Activated CD4-positive, alpha-beta memory T cell treated with anti-CD3 and anti-CD28 coated beads for 36 hours (primary cell): ENCODE measurements around the gene CRKL. TPM values are rescaled to one million over a fixed set of nuclear protein-coding genes. Genes with fewer than 3 reads are reported as not detected.
"Not testable (repeated sequence)": the region's sequence is repeated elsewhere in the genome, so short reads cannot be mapped to it uniquely, and the experiment has no call there.

Experiments
- CTCF ChIA-PET: fragments of 350-600 bp; sonication (Branson Sonifier 250); formaldehyde crosslinking; loops from one replicate; lab custom pipeline; 2021; ENCODE audit warnings: antibody characterized with exemption, inconsistent platforms; lab: Charles Lee
- POLR2A ChIA-PET: fragments of 350-600 bp; sonication (Branson Sonifier 250); formaldehyde crosslinking; loops from one replicate; lab custom pipeline; 2021; ENCODE audit warnings: antibody characterized with exemption; lab: Charles Lee
- DNase-seq: peaks from one replicate; pipeline ENCODE4 v3.0.0-alpha.2; 2020
- H3K27ac Mint-ChIP-seq: one replicate; pipeline ENCODE4 v1.8.0; 2021; ENCODE audit warnings: mixed read lengths
- H3K27me3 Mint-ChIP-seq: one replicate; pipeline ENCODE4 v1.8.0; 2021; ENCODE audit warnings: mixed read lengths
- H3K36me3 Mint-ChIP-seq: one replicate; pipeline ENCODE4 v1.8.0; 2021; ENCODE audit warnings: mixed read lengths
- H3K4me1 Mint-ChIP-seq: one replicate; pipeline ENCODE4 v1.8.0; 2021; ENCODE audit warnings: low read depth, mixed read lengths
- H3K4me3 Mint-ChIP-seq: one replicate; pipeline ENCODE4 v1.8.0; 2021; ENCODE audit warnings: mild to moderate bottlenecking, mixed read lengths
- H3K9me3 Mint-ChIP-seq: one replicate; pipeline ENCODE4 v1.8.0; 2021; ENCODE audit warnings: mixed read lengths
- intact Hi-C: fragments of 100-400 bp; cut with micrococcal nuclease; formaldehyde crosslinking; loops from one replicate; pipeline ENCODE4 v1.15.1; 2023
- total RNA-seq, 2 experiments: library from RNA; stranded (reverse); gene quantifications; one replicate each; pipeline ENCODE4 v1.2.3, GENCODE V29; 2021

Gene CRKL
- total RNA-seq, 2 experiments from 2014 or later, result 65.1 to 65.7 TPM

GRCh38 chr22:20967697-20968211 is 50.5 kb downstream of the CRKL start:
- POLR2A ChIA-PET, result no interaction called here
- CTCF ChIA-PET, result interaction anchor here (0.7 kb wide), 1 partner anchor 19 kb away, joined by 3 read pairs; no protein-coding TSS in a partner anchor
- intact Hi-C loops, result loop anchor here (5.0 to 10.0 kb wide), 2 partner anchors 50 to 137 kb away; partner anchors contain the start of gene CRKL

DNA sequence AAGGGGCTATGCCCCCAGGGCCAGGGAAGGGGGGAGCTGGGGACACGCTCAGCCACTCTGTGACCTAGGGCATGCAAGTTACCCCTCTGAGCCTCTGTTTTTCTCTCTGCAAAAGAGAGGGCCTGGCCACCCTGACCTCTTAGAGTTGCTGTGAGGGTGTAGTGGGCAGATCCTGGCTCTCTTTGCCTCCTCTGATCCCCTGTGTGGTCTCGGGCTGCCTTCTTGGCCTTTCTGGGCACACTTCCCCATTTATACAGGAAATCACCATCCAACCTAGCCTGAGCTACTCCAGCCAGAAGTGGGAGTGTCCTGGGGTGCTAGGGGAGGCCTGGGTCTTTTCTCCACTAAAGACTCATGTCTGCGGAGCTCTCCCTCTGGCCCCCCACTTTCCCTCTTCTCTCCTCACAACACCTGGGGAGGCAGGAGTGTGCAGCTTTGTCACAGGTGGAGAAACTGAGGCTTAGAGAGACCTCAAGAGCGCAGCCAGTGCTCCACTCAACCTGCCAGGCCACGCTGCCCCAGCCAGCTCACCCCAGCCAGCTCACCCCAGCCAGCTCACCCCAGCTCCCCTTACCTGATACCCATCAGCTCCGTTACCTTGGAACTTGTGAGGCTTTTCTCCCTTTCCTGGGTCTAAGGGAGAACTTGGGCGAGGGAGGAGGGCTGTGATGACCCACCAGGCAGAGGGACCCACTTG is 51.2 kb downstream of the CRKL start:
- Mint-ChIP-seq H3K9me3 (no peaks in the 10 kb centered on the region), H3K36me3 (no peaks in the 10 kb centered on the region), H3K27me3 (peaks cover 8% of the 10 kb centered on the region), H3K4me1 (peaks cover 6% of the 10 kb centered on the region), H3K4me3 (no peak overlapping the region), H3K27ac (no peak overlapping the region)
- CTCF ChIA-PET, result no interaction called here
- intact Hi-C loops, result loop anchor here (5.0 to 10.0 kb wide), 2 partner anchors 51 to 136 kb away; partner anchors contain the start of gene CRKL
- POLR2A ChIA-PET, result no interaction called here
- no peak for DNase-seq

More at GRCh38 chr22:20967697-20968211, 50.5 kb downstream of the CRKL start:
- H3K27ac Mint-ChIP-seq, result no peak overlapping the region
- H3K4me1 Mint-ChIP-seq, result peaks cover 6% of the 10 kb centered on the region
- H3K4me3 Mint-ChIP-seq, result no peak overlapping the region
- H3K27me3 Mint-ChIP-seq, result peaks cover 8% of the 10 kb centered on the region
- H3K9me3 Mint-ChIP-seq, result no peaks in the 10 kb centered on the region
- no peak for DNase-seq
- H3K36me3 Mint-ChIP-seq, result no peaks in the 10 kb centered on the region

GRCh38 chr22:20970939-20971657 is 53.9 kb downstream of the CRKL start:
- H3K4me3 Mint-ChIP-seq, result no peak overlapping the region
- H3K4me1 Mint-ChIP-seq, result no peaks in the 10 kb centered on the region
- intact Hi-C loops, result no loop called here
- ChIA-PET CTCF (interaction anchor here (1.0 to 2.7 kb wide), 4 partner anchors 10 to 85 kb away, joined by 3 to 11 read pairs (median 6); partner anchors contain the start of gene LZTR1), POLR2A (interaction anchor here (1.2 kb wide), 1 partner anchor 11 kb away, joined by 3 read pairs; the partner anchor contains the start of gene LZTR1)
- no peak overlapping the region for H3K27ac Mint-ChIP-seq
- H3K36me3 Mint-ChIP-seq, result no peaks in the 10 kb centered on the region
- H3K9me3 Mint-ChIP-seq, result no peaks in the 10 kb centered on the region
- peaks cover 3% of the 10 kb centered on the region for H3K27me3 Mint-ChIP-seq
- no peak for DNase-seq

DNA sequence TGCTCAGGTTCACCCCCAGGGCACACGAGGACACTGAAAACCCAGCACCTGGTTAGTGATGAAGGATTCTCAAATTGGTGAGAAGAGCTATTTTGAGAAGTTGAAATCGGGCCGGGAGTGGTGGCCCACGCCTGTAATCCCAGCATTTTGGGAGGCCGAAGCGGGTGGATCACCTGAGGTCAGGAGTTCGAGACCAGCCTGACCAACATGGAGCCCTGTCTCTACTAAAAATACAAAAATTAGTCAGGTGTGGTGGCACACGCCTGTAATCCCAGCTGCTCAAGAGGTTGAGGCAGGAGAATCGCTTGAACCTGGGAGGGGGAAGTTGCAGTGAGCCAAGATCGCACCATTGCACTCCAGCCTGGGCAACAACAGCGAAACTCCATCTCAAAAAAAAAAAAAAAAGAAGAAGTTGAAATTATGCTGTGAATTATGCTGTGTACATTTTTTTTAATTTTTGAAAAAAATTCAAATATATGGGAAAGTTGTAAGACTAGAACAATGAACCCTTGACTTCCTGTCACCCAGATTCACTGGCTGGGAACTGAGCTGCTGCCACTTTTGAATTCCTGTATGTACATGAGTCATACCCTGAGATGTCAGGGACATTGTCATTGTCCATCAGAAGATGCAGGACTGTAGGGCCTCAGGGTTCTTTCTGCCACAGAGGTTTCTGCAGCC is 54.9 kb downstream of the CRKL start:
- DNase-seq, intact Hi-C loops, H3K36me3 Mint-ChIP-seq, H3K27me3 Mint-ChIP-seq, H3K27ac Mint-ChIP-seq, H3K4me1 Mint-ChIP-seq, H3K4me3 Mint-ChIP-seq, H3K9me3 Mint-ChIP-seq: not testable (repeated sequence)
- CTCF ChIA-PET, result interaction anchor here (1.0 to 2.7 kb wide), 5 partner anchors 10 to 86 kb away, joined by 3 to 11 read pairs (median 4); partner anchors contain the start of gene LZTR1
- POLR2A ChIA-PET, result interaction anchor here (0.7 to 1.2 kb wide), 2 partner anchors 10 to 82 kb away, joined by 3 to 4 read pairs; partner anchors contain the start of gene LZTR1

DNA sequence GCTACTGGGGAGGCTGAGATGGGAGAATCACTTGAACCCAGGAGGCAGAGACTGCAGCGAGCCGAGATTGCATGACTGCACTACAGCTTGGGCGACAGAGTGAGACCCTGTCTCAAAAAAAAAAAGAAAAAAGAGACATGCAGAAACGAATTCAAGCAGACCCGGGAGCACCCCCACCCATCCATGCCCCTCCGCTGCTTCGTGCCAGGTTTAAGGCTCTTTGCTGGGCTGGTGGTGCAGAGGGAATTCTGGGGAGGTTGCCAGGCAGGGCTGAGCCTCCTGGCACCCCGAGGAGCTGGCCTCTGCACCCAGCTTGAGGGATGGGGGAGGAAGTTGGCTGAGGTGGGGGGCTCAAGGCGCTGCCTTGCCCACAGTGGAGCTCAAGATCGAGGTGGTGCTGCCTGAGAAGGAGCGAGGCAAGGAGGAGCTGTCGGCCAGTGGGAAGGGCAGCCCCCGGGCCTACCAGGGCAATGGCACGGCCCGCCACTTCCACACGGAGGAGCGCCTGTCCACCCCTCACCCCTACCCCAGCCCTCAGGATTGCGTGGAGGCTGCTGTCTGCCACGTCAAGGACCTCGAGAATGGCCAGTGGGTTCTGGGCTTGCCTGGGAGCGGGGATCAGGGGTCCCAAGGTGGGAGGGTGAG is 55.8 kb downstream of the CRKL start:
- ChIA-PET POLR2A (interaction anchor here (0.7 kb wide), 1 partner anchor 82 kb away, joined by 4 read pairs; no protein-coding TSS in a partner anchor), CTCF (interaction anchor here (1.0 to 1.8 kb wide), 2 partner anchors 12 to 14 kb away, joined by 3 to 7 read pairs; no protein-coding TSS in a partner anchor)
- H3K27ac Mint-ChIP-seq, result no peak overlapping the region
- peaks cover 3% of the 10 kb centered on the region for H3K27me3 Mint-ChIP-seq
- H3K4me3 Mint-ChIP-seq, result no peak overlapping the region
- intact Hi-C loops, result no loop called here
- no peaks in the 10 kb centered on the region for H3K4me1 Mint-ChIP-seq
- no peak for DNase-seq
- H3K9me3 Mint-ChIP-seq, result no peaks in the 10 kb centered on the region
- H3K36me3 Mint-ChIP-seq, result no peaks in the 10 kb centered on the region

- peaks cover 3% of the 10 kb centered on the region for H3K27me3 Mint-ChIP-seq
- ChIA-PET POLR2A (no interaction called here), CTCF (no interaction called here)
- intact Hi-C loops, result no loop called here
- H3K9me3 Mint-ChIP-seq, result peaks cover 6% of the 10 kb centered on the region
- H3K36me3 Mint-ChIP-seq, result no peaks in the 10 kb centered on the region
- H3K4me1 Mint-ChIP-seq, result peaks cover under 1% of the 10 kb centered on the region
- no peak overlapping the region for H3K4me3 Mint-ChIP-seq
- DNase-seq, result no peak
- H3K27ac Mint-ChIP-seq, result no peak overlapping the region
Measured at GRCh38 chr22:20973634-20974286, 56.6 kb downstream of the CRKL start.

GRCh38 chr22:20974336-20974955 is 57.2 kb downstream of the CRKL start:
- no peak for DNase-seq
- Mint-ChIP-seq H3K36me3 (peaks cover 1% of the 10 kb centered on the region), H3K9me3 (peaks cover 10% of the 10 kb centered on the region), H3K27me3 (peaks cover 3% of the 10 kb centered on the region), H3K4me3 (no peak overlapping the region), H3K4me1 (peaks cover 6% of the 10 kb centered on the region), H3K27ac (no peak overlapping the region)
- intact Hi-C loops, result no loop called here
- POLR2A ChIA-PET, result no interaction called here
- CTCF ChIA-PET, result no interaction called here

DNA sequence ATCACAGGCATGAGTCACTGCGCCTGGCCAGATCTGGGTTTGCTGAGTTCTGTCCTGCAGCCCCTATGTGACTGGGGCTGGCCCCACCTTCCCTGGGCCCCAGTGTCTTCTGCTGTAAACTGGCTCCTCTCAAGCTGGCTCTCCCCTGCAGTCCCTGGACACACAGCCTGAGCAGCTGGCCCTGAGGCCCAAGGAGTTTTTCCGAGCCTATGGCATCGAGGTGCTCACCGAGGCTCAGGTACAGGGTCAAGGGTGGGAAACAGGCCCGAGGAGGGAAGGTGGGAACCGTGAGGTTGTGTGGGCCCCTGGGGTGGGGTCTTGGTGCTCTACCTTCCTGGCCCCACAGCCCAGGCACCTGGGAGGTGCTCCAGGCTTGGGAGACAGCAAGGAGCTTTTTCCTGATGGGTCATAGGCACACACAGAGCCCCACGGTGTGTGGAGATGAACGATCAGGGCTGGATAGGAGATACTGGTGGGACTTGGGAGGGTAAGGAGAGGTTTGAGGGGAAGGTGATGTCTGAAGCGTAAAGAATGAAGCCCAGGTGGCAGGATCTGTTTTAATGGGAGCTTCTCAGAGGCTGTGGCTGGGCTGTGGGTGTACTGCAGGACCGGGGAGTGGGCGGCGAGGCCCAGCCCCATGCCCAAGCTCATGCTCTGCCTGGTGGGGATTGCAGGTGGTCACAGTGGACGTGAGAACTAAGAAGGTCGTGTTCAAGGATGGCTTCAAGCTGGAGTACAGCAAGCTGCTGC is 58.5 kb downstream of the CRKL start:
- no peak for DNase-seq
- Mint-ChIP-seq H3K4me1 (peaks cover 17% of the 10 kb centered on the region), H3K9me3 (peaks cover 10% of the 10 kb centered on the region), H3K27me3 (peaks cover 3% of the 10 kb centered on the region), H3K36me3 (peaks cover 1% of the 10 kb centered on the region), H3K4me3 (no peak overlapping the region), H3K27ac (no peak overlapping the region)
- intact Hi-C loops, result no loop called here
- ChIA-PET POLR2A (no interaction called here), CTCF (interaction anchor here (0.8 kb wide), 1 partner anchor 15 kb away, joined by 3 read pairs; no protein-coding TSS in a partner anchor)

GRCh38 chr22:20976291-20976877 is 59.2 kb downstream of the CRKL start:
- CTCF ChIA-PET, result interaction anchor here (0.8 kb wide), 1 partner anchor 16 kb away, joined by 3 read pairs; no protein-coding TSS in a partner anchor

GRCh38 chr22:20977019-20977418 is 59.8 kb downstream of the CRKL start:
- intact Hi-C loops, result no loop called here
- Mint-ChIP-seq H3K4me1 (peaks cover 26% of the 10 kb centered on the region), H3K4me3 (no peak overlapping the region), H3K27ac (no peak overlapping the region), H3K36me3 (peaks cover 1% of the 10 kb centered on the region), H3K27me3 (peaks cover 3% of the 10 kb centered on the region), H3K9me3 (peaks cover 10% of the 10 kb centered on the region)
- POLR2A ChIA-PET, result no interaction called here
- CTCF ChIA-PET, result no interaction called here
- DNase-seq, result no peak

More at GRCh38 chr22:20976291-20976877, 59.2 kb downstream of the CRKL start:
- DNase-seq, result no peak
- Mint-ChIP-seq H3K27me3 (peaks cover 3% of the 10 kb centered on the region), H3K9me3 (peaks cover 10% of the 10 kb centered on the region), H3K36me3 (peaks cover 1% of the 10 kb centered on the region), H3K4me1 (peaks cover 24% of the 10 kb centered on the region), H3K27ac (no peak overlapping the region), H3K4me3 (no peak overlapping the region)
- intact Hi-C loops, result no loop called here
- POLR2A ChIA-PET, result no interaction called here
